Esophagus muscularis mucosa (tissue), 4 donors: ENCODE data around the gene LRRC14B.

Experiments
- EP300 ChIP-seq: sonication (generic); formaldehyde crosslinking; IDR thresholded peaks from one replicate; pipeline ENCODE4 v1.6.1; 2017; ENCODE audit warnings: antibody characterized with exemption
- POLR2A ChIP-seq: fragments of 450-650 bp; IDR thresholded peaks from one replicate; pipeline ENCODE4 v1.6.1; 2017; ENCODE audit warnings: antibody characterized with exemption, moderate library complexity, mild to moderate bottlenecking, low read depth
- POLR2AphosphoS5 ChIP-seq, 2 donors: sonication (generic); formaldehyde crosslinking; IDR thresholded peaks; one replicate each; pipeline ENCODE4 v1.6.1; 2017; ENCODE audit warnings: antibody characterized with exemption in 2 of 2
- TF ChIP-seq, protein P1 (sequence below), 3 experiments: fragments of 200-600 bp in 2 of 3; fragments of 450-650 bp in 1 of 3; sonication (generic) in 2 of 3; IDR thresholded peaks; one replicate each; pipeline ENCODE4 v1.5.1; 2017 to 2019; ENCODE audit warnings: antibody characterized with exemption in 3 of 3, mild to moderate bottlenecking in 2 of 3, moderate library complexity in 1 of 3

DNA sequence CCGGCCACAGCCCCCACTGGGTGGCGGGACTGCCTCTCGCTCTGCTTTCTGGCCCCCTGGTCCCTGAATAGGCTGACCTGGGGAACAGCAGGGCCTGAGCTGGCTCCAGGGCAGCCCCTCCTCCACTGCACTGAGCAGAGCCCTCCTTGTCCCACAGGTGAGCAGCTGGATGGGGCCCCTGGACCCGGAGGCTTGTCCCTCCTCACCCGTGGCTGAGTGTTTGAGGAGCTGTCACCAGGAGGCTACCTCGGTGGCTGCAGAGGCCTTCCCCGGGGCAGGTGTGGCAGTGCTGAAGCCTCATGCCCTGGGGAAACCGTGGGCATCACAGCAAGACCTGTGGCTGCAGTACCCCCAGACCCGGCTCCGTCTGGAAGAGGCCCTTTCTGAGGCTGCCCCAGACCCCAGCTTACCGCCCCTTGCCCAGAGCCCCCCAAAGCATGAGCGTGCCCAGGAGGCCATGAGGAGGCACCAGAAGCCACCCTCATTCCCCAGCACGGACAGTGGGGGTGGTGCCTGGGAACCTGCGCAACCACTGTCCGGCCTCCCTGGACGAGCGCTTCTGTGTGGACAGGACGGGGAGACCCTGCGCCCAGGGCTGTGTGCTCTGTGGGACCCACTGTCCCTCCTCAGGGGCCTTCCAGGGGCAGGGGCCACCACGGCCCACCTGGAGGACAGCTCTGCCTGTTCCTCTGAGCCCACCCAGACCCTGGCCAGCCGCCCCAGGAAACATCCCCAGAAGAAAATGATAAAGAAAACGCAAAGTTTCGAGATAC is 28.5 kb upstream of the LRRC14B start:
- TF ChIP-seq, protein P1, sequence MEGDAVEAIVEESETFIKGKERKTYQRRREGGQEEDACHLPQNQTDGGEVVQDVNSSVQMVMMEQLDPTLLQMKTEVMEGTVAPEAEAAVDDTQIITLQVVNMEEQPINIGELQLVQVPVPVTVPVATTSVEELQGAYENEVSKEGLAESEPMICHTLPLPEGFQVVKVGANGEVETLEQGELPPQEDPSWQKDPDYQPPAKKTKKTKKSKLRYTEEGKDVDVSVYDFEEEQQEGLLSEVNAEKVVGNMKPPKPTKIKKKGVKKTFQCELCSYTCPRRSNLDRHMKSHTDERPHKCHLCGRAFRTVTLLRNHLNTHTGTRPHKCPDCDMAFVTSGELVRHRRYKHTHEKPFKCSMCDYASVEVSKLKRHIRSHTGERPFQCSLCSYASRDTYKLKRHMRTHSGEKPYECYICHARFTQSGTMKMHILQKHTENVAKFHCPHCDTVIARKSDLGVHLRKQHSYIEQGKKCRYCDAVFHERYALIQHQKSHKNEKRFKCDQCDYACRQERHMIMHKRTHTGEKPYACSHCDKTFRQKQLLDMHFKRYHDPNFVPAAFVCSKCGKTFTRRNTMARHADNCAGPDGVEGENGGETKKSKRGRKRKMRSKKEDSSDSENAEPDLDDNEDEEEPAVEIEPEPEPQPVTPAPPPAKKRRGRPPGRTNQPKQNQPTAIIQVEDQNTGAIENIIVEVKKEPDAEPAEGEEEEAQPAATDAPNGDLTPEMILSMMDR (IDR thresholded peaks at IDR 0.05), result no peak
- no peak for TF ChIP-seq POLR2A
- TF ChIP-seq POLR2AphosphoS5 (IDR thresholded peaks at IDR 0.05), result no peak
- TF ChIP-seq EP300, result no peak
